Iris pigment epithelial cell (primary cell): ENCODE data around the gene SEMA7A.

ENCODE experiments used
- DNase-seq: peaks from one replicate; pipeline ENCODE4 v3.0.0-alpha.2; 2011; ENCODE audit warnings: low read depth

Gene SEMA7A

DNA sequence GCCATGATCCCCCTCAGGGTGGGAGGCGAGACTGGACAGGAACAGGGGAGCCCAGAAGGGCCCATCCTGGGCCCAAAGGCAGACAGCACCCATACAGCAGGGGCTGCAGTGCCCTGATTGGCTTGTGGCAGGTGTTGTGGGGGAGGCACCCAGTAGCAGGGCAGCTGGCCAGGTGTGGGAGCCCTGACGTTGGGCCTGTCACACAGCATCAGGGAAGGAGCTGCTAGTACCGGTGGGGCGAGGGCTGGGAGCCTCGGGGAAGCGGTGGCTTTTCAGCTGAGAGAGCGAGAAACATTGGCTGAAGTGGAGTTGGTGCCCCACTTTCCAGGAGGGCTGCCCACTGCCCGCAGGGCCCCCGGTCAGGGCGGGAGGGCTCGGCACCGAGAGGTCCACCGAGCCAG, 46.6 kb downstream of the SEMA7A start:
- no peak for DNase-seq

DNA sequence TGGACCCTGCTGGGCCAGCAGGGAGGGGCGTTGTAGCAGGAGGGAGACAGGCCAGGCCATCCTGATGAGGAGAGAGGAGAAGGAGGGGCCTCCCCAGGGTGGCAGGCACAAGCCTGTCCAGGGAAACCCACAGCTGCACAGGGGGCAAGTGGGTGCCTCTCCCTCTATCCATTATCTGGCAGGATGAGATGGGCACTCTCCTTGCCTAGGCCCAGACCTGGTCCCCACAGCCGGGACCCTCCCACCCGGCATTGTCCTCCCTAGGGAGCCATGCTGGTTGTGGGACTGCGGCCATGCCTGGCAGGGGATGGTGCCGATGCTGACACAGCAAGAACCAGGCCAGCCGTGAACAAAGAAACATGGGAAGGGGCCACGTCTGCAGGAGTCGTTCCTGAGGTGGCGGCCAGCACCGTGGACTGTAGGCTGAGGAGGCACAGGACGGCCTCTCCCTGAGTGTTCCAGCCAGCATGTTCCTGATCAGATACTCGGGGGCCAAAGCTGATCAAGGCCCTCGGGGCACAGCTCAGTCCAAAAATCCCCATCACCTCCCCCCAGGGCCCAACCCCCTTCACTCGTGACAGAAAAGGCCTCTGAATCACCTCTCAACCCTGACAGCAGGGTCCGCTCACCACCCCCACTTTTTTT, 47.1 kb downstream of the SEMA7A start:
- DNase-seq = no peak

DNA sequence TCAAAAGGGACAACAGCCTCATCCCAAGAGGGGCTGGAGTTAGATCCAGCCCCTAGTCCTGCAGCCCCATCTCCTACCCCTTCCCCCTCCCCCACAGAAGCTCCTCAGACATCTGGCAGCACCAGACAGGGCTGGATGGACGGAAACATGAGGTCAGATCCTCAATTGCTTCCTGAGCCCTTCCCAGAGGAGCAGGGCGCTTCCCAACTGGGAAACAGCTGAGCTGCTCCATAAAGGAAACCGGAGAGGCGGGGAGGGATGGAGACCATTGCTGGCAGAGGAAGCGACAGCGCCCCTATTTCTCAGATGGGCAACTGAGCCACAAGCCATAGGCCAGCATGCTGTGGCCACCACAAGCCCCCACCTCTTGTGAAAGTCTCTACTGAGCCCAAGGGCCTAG, 48.0 kb downstream of the SEMA7A start:
- no peak for DNase-seq

DNA sequence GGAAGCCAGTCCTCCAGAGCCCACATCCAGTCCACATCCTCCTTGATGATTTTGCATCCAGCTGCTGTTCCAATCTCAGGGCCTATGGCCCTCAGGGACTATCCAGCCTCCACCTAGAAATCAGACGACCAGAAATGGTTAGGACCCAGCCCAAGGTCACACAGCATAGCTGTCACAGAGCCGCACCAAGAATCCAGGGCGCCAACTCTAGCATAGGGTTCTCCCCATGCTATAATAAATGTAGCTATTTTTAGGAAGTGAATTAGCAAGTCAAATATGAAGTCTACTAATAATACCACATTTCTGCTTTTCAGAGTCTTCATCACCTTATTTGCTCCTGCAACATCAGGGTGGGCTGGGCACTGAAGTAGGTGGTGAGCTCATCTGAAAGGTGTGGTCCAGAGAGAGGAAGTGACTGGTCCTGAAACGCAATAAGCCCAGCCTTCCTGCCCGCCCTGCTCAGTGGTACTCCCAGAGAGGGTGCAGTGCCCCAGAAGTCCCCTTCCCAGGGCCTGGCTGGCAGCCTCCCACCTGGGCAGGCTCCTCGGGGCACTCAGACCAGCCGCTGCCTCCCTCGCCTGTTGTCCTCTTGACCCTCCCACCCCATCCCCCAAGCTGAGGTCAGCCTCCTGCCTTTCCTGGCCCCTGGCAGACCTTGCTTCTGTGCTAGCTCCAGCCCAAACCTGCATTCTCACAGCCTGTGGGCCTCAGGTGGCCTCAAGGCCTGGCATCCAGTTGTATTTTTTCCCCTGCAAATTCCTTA, 48.7 kb downstream of the SEMA7A start:
- peak; percentile 36 for DNase-seq

DNA sequence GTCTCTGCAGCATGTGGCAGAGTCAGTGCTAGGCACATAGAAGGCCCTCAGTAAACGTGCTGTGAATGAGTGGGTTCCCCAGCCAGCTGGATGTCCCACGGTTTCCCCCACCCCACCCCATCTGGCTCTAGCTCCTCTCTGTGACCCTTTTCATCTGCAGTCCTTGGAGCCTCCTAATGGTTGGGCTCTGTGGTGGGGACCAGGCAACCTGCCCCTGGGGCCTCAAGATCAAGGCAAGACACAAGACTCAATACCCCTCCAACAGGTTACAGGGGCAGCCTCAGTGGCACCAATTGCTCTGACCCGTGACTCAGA, 49.2 kb downstream of the SEMA7A start:
- DNase-seq = no peak

DNA sequence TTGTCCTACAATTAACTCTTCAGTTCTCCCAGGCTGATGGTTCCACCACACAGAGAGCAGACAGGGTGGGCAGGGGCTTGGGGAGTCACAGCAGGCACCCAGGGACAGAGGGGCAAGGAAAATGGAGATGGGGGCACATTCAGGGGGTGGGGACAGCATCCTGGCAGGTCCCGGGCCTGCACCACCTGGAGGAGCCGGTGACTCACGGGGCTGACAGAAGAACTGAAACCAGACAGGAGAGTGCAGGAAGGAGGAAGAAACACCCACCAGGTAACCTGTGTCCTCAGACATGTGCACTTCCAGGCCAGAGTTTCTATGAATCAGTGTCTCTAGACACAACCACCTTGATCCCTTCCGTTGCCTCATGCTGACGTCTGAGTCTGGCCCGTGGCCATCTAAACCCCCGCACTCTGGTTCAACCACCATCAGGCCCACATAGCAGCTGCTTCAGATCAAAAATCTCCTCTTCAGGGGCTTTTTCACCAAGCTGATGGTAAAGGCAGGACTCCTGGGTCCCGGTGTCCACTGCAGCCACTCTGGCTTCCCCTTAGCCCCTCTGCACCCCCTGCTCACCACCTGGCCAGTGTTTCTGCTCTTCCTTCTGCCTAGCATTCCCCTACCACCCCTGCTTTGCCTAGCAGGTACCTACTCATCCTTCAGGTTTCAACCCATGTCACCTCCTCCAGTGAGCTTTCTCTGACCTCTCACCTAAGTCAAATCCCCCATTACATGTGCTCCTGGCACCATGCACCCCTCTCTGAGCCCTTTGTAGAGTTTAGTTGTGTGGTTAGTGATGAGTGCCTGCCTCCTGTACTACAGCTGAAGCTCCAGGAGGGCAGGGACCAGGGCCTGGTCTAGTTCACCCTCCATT, 49.8 kb downstream of the SEMA7A start:
- peak; percentile 71 for DNase-seq

DNA sequence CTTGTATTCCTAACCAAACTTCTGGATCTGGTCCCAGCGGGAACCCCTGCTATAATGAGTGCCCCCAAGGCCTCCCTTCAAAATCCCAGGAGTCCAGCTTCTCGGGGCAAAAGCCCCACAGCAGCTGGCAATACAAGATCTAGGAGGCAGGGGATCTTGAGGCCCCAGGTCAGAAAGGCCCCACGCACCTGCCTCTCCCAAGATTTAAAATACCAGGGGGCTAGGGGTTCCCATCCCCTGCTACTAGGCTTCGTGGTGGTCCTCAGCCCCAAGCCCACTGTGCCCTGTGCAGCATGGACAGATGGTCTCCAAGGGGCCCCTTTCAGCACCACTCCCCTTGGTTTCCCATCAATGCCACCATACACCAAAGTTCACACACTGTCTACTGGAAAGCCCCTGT, 50.5 kb downstream of the SEMA7A start:
- no peak for DNase-seq

DNA sequence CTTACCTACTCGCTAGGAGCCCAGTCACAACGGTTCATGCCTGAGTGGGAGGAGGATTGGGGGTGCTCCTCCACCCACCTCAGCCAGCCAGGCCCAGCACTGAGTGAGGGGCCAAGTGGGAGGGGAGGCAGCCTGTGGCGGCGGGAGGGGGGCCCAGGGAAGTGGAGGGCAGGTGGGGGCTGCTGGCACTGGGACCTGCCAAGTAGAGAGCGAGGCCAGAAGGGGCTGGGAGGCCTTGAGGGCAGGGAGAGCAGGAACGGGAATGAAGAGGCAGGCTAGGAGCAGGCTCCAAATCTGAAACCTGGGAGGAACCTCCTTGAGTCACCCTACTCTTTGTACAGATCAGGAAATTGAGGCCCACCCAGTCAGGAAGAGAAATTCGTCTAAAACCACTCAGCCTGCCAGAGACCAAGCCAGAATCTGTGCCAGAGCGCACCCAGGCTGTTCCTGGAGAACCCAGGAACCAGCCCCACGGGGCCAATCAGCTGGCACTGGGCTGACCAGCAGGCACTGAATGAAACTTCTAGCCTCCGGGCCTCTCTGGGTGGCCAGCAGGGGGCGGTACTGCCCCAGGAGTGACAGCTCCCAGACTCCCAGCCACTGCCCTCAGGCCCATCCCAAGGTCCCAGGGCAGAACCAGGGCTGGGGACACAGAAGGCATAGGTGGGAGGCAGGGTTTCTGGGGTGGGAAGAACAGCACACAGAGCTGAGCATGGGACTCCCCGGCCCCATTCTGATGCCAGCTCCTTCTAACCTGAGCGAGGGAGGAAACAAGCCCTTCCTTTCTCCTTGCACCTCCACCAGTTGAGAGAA, 51.5 kb downstream of the SEMA7A start:
- DNase-seq = peak; percentile 62

DNA sequence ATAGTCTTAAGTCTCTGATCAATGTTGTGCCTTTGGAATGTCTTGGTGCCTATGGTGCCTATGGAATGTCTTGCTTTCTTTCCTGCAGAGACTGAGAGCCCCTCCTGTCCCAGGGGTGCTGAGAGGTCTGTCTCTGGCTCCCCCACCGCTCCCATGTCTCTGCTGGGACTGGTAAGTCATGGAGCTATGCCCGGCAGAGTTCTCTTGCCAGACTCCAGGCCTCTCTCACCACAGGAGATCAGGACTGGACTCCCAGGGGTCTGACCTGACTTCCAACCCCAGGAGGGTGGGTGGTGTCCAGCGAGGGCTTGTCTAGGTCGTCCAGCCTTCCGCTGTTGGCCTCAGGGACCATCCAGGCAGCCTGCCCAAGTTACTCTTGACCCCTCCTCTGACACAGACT, 52.3 kb downstream of the SEMA7A start:
- DNase-seq = no peak

DNA sequence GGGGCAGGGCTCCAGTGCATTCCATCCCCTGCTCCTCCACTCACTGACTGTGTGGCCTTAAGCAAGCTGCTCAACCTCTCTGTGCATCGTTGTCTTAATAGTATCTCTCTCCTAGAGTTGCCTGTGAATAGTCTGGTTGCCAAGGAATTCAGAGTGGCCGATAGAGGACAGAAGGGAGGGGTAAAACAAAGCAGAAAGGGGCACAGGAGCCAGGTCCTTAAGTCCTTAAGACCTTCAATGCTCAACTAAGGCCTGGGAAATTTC, 52.6 kb downstream of the SEMA7A start:
- no peak for DNase-seq

DNA sequence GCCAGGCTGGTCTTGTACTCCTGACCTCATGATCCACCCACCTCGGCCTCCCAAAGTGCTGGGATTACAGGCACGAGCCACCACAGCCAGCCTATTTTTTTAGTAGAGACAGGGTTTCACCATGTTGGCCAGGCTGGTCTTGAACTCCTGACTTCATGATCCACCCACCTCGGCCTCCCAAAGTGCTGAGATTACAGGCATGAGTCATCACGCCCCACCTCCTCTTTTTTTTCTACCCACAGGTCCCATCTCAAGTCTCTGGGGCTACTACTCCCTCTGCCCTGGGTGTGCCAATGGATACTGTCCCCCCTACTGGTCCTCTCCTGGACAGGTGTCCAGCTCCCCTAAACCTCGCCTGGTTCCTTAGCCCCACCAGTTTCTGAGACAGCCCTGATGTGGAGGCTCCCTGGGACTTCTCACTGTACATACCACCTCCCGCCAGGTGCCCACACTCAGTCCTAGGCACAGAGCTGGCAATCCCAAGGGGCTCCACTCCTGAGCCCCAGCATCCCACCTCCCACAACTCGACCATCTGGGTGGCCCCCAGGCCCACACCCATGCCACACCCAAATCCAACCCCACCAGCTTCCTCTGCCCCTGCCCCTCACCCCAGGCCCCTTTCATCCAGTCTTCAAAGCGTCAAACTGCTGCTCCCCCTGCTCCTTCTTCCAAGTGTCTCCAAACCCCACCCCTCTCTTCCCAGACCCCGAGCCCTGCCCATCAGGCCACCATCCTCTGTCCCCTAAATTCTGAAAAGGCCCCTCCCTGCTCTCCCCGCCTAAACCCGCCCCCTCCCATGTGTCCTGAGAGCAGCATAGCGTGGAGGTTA, 53.2 kb downstream of the SEMA7A start:
- DNase-seq = no peak

DNA sequence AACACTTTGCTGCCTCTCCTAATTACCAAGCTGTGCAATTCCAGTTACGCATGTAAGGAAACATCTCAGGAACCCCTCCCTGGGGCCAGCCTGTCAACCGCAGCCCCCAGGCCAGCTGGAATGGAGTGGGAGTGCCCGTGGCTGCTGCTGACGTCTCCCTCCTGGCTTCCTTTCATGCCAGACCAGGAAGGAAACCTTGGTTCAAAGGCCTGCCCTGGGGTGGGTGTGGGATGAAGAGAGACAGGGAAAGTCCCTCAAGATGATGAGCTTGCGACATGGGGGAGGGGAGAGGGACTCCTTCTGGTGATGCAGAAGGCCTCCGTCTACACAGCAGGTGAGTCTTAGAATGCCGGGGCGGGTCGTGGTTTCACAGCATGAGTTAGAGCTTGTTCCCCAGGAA, 54.9 kb downstream of the SEMA7A start:
- peak; percentile 44 for DNase-seq

DNA sequence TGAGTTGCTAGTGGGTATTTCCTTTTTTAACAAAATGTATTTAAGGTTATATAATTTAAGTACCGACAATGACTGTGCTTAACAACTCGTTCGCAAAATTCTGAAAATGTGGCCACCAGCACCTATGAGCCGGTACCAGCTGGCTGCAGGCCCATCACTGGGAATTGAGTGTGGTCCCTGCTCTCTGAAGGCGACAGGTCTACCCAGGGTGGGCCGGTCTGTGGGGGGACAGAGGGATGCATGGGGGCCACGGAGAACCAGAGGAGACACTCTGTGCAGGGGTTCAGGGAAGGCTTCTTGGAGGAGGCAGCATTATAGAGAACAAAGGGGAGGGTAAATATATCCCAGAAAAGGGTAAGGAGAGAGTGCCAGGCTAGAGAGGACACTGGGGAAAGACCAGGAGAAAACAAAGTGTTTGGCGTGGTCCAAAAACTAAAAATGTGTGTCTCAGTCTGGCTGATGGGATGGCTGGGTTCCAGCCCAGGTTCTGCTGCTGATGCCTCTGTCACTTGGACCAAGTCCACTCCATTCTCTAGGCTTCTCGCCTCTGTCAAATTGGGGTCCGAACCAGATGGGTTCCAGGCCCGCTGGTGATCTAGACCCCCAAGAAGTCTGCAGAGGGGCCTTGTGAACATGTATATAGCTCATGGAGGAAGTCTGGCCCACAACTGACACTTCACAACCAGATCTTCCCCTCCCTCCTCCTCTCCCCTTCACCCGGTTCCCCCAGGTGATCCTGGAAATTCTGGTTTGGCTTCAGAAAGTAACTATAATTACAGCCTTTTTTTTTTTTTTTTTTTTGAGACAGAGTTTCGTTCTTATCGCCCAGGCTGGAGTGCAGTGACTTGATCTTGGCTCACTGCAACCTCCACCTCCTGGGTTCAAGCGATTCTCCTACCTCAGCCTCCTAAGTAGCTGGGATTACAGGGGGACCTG, 55.7 kb downstream of the SEMA7A start:
- DNase-seq = no peak

DNA sequence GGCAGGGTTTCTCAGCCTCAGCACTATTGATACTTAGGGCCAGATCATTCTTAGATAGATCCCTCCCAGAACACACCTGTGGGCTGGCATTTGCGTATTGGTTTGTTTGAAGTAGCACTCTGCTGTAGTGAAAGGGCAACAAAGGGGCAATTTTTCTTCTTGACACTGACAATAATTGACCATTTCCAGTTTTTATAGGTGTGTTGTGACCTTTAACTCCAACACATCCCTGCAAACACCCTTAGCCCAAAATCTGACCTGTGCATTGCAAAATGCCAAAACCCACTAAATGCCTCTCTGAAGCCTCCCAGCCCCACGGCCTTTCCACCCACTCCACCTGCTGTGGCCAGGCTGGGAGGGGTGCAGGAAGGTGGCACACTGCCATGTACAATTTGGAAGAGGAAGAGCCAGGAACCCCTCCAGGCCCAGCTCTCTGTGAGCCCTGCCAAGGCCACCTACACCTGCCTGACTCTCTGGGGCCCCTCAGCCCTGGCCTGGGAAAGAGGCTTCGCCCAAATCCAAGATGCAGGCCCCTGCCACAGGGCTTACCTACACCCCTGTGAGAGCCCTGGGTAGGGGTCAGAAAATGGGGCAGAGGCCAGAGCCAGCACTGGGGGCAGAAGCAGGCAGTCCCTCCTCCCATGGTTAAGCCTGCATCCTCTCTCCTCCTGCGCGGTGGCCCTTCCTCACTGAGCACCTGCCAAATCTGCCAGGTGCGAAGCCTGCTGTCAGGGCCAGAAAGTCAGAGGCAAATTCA, 56.8 kb downstream of the SEMA7A start:
- no peak for DNase-seq

DNA sequence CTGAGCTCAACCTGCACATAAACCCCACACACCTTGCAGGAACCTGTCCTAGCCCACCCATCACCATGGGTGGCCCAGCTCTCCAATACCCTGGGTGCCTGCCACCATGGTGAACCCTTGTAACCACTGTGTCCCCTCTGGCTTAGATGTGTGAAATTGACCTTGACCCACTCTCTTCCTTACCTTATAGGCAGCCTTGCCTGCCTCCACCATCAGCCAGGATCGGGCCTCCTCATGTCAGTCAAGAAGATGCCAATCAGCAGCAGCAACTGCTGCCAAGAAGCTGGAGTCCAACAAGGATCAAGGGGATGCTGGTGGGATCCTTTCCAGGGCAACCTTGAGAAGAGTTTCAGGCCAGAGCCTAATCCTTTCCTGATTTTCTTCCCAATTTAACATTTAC, 57.5 kb downstream of the SEMA7A start:
- DNase-seq = no peak

DNA sequence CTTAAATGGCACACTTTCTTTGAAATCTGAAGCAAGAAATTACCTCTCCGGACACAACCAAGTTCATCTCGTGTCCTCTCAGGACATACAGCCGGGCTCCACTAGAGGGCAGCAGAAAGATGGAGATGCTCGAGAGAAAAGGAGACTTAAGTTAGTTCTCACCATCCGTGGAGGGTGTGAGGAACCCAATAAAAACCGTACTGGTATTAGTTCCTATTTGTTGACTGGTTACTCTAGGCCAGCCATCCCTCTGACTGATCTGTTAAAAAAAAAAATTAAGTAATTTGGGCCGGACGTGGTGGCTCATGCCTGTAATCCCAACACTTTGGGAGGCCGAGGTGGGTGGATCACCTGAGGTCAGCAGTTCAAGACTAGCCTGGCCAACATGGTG, 58.5 kb downstream of the SEMA7A start:
- DNase-seq = peak; percentile 80

DNA sequence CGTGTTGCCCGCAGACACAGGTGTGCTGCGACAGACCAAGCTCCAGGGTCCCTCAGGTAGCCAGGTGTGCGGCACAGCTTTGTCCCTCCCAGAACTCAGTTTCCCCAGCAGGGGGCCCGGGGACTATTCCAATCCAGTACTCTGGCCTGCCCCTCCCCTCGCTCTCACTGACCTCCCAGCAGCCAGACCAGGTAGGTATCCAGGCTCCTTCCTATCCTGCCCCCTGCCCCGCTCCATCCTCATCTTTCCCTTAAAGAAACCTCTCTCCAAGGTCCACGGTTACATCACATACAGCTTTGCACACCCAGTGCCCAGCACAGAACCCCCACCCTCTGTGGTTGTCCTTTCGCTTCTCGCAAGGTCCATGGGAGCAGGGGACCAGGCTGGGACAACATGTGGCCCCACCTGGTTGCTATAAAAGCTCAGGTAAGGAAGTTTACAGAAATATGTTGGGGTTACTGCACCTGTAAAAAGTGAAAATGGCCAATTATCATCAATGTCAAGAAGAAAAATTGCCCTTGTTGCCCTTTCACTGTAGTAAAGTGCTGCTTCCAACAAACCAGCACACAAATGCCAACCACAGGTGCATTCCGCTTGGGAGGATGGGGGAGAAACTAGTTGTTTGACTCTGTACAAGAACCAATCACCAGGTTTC, 59.0 kb downstream of the SEMA7A start:
- DNase-seq = no peak

DNA sequence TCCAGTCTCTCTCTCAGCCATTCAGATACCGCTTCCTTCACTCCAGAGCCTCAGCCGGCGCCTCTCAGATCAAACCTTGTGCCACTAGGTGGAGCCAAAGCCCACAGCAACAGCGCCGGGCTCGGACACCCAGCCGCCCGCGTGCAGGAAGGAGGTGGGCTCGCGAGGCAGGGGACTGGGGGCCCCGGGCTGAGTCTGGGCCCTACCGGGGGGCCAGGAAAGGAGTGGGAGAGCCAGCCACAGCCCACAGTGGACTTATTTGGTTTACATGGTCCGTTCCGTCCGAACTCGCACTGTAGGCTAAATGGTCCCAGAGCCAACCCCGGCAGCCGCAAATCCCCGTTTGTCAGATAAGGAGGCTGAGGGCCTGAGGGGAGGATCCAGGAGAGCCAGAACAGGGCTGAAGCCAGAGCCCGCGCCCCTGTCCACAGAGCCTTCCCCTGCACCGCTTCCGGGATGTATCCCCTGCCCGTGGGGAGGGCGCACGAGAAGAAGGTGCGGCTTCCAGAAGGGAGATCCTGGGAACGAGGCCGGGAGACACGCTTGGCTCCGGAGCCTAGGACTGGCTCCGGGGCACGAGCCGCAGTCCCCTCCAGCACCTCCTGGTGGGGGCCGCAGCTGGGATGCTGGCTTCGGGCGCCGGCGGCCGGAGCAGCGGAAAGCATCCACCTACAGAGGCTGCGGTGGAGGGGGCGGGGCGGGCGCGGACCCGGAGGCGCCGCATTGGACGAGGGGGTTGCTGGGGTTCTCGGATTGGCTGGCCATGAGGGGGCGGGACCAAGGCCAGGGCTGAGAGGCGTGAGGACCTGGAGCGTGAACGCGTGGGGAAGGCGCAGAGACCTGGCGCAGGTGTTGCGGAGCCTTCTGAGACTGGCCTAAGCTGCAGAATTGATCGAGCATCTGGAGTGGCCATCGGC, 59.8 kb downstream of the SEMA7A start:
- peak; percentile 86 for DNase-seq
